Nephron progenitor cell (in vitro differentiated cells): ENCODE measurements around the gene PNMT.

ENCODE experiments used
- DNase-seq: peaks from one replicate; pipeline ENCODE4 v3.0.0; 2021
- H3K27ac Mint-ChIP-seq: 2 replicates; pipeline ENCODE4 v1.8.0; 2021; ENCODE audit warnings: mild to moderate bottlenecking, moderate library complexity, mixed read lengths
- H3K27me3 Mint-ChIP-seq: 2 replicates; pipeline ENCODE4 v1.8.0; 2021; ENCODE audit warnings: mild to moderate bottlenecking, low read depth, mixed read lengths; ENCODE audit not compliant: poor library complexity
- H3K36me3 Mint-ChIP-seq: 2 replicates; pipeline ENCODE4 v1.8.0; 2021; ENCODE audit warnings: low read depth, mixed read lengths
- H3K4me1 Mint-ChIP-seq: 2 replicates; pipeline ENCODE4 v1.8.0; 2021; ENCODE audit warnings: mixed read lengths
- H3K4me3 Mint-ChIP-seq: 2 replicates; pipeline ENCODE4 v1.8.0; 2021; ENCODE audit warnings: mild to moderate bottlenecking, moderate library complexity, mixed read lengths
- H3K9me3 Mint-ChIP-seq: 2 replicates; pipeline ENCODE4 v1.8.0; 2021; ENCODE audit warnings: mild to moderate bottlenecking, moderate library complexity, mixed read lengths
- TF ChIP-seq, protein P1 (sequence below): fragments of 200-600 bp; sonication (generic); IDR thresholded peaks from 2 replicates; pipeline ENCODE4 v1.5.0; 2021; ENCODE audit warnings: antibody characterized with exemption

Gene PNMT

GRCh38 chr17:39687101-39687545, 18.9 kb downstream of the PNMT start:
- Mint-ChIP-seq H3K36me3 (peaks cover 17% of the 10 kb centered on the region), H3K27ac (no peak overlapping the region), H3K27me3 (peaks cover 22% of the 10 kb centered on the region), H3K4me3 (peak overlapping the region; percentile 95), H3K9me3 (no peaks in the 10 kb centered on the region), H3K4me1 (peaks cover 22% of the 10 kb centered on the region)
- TF ChIP-seq, protein P1, sequence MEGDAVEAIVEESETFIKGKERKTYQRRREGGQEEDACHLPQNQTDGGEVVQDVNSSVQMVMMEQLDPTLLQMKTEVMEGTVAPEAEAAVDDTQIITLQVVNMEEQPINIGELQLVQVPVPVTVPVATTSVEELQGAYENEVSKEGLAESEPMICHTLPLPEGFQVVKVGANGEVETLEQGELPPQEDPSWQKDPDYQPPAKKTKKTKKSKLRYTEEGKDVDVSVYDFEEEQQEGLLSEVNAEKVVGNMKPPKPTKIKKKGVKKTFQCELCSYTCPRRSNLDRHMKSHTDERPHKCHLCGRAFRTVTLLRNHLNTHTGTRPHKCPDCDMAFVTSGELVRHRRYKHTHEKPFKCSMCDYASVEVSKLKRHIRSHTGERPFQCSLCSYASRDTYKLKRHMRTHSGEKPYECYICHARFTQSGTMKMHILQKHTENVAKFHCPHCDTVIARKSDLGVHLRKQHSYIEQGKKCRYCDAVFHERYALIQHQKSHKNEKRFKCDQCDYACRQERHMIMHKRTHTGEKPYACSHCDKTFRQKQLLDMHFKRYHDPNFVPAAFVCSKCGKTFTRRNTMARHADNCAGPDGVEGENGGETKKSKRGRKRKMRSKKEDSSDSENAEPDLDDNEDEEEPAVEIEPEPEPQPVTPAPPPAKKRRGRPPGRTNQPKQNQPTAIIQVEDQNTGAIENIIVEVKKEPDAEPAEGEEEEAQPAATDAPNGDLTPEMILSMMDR, result no peak
- no peak for DNase-seq

DNA sequence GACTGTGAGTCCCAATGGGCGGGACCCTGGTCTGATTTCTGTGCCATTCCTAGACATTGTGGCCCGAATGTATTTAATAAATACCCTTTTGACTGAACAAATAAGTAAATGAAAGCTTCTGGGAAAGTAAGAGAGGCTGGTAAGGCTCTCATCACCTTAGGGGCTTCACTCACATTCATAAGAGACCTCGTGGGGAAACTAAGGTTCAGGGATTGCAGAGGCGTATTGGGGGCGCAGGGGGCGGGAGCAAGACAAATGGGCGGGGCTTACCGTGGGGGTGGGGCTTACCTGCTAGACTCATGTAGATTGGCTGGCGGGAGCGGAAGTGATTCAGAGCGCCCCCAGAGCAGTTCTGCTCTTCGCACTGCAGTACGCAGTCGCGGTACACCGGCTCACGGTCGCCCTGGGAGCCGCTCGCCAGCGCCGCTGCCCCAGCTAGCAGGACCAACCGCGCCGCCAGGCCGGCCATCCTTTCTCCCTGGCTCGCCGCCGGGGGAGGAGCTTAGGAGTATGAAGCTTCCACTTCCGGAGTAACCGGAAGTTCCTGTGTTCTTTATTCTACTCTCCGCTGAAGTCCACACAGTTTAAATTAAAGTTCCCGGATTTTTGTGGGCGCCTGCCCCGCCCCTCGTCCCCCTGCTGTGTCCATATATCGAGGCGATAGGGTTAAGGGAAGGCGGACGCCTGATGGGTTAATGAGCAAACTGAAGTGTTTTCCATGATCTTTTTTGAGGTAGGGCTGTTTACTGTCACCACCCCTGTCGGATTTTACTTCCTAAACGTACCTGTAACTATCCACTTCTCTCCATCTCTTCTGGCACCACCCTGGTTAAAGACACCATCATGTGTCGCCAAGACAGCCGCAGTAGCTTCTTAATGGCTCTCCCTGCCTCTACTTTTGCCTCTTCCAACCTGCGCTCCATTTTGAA, 19.6 kb downstream of the PNMT start, which contains the start of gene PGAP3:
TSS of gene PGAP3 (minus strand) at position 512 of the 929 bp plus-strand sequence. CDS start at position 469, 43 bp downstream.
- Mint-ChIP-seq H3K27ac (peak within 1 kb of the TSS; percentile 99), H3K27me3 (peaks cover 22% of the 10 kb centered on the region), H3K9me3 (no peaks in the 10 kb centered on the region), H3K36me3 (peaks cover 17% of the 10 kb centered on the region), H3K4me1 (peaks cover 22% of the 10 kb centered on the region), H3K4me3 (peak within 1 kb of the TSS; percentile 95)
- peak; percentile 88 for DNase-seq
- TF ChIP-seq, protein P1, result no peak

GRCh38 chr17:39688475-39688835, 20.2 kb downstream of the PNMT start:
- no peaks in the 10 kb centered on the region for H3K9me3 Mint-ChIP-seq
- TF ChIP-seq, protein P1, result no peak
- peak overlapping the region; percentile 99 for H3K27ac Mint-ChIP-seq
- H3K27me3 Mint-ChIP-seq, result peaks cover 22% of the 10 kb centered on the region
- no peak for DNase-seq
- H3K36me3 Mint-ChIP-seq, result peaks cover 12% of the 10 kb centered on the region
- peak overlapping the region; percentile 95 for H3K4me3 Mint-ChIP-seq
- H3K4me1 Mint-ChIP-seq, result peaks cover 22% of the 10 kb centered on the region

DNA sequence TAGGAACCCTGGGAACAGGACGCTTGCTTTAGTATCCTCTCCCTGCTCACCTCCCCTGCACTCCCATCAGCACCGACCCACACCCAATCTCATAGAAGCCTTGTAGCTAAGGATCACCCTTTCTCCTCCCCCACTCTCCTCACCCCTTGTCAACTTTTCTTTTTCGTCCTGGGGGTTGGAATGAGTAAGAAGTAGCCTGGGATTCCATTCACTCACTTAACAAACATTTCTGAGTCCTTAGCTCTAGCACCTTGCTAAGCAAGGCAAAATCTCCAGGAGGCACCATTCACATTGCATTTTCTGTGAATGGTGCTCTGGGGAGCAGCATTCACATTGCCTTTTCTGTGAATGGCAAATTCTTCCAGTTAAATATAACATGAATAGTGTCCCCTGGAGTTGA, 20.7 kb downstream of the PNMT start:
- TF ChIP-seq, protein P1, result no peak
- peaks cover 22% of the 10 kb centered on the region for H3K4me1 Mint-ChIP-seq
- peaks cover 11% of the 10 kb centered on the region for H3K36me3 Mint-ChIP-seq
- H3K9me3 Mint-ChIP-seq, result no peaks in the 10 kb centered on the region
- no peak for DNase-seq
- peak overlapping the region; percentile 24 for H3K27ac Mint-ChIP-seq
- peak overlapping the region; percentile 95 for H3K4me3 Mint-ChIP-seq
- H3K27me3 Mint-ChIP-seq, result peaks cover 22% of the 10 kb centered on the region

DNA sequence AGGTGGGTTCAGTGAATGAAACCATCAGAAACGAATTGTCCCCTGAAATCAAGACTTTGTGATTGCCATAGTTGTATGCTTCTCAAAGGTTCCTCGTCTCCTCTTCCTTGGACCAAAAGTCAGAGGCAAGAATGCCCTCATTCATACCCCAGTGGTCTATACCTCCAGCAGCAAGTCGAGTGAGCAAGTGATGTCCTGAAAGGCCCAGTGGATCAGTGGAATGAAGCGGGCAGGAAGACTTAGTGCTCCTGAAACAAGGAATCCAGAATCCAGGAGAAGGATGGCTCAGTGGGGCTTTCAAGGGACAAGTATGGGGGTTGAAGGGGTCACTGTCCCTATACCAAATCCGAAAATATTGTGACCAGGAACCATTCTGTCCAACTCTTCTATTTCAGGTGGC, 26.3 kb downstream of the PNMT start:
- peaks cover 35% of the 10 kb centered on the region for H3K4me1 Mint-ChIP-seq
- H3K27me3 Mint-ChIP-seq, result peaks cover 28% of the 10 kb centered on the region
- TF ChIP-seq, protein P1, result no peak
- no peaks in the 10 kb centered on the region for H3K36me3 Mint-ChIP-seq
- H3K4me3 Mint-ChIP-seq, result no peak overlapping the region
- H3K9me3 Mint-ChIP-seq, result no peaks in the 10 kb centered on the region
- no peak for DNase-seq
- H3K27ac Mint-ChIP-seq, result no peak overlapping the region
